LHCN-M2 (cell line): ENCODE measurements around the gene DHRS12. TPM values are rescaled to one million over a fixed set of nuclear protein-coding genes. Genes with fewer than 3 reads are reported as not detected.

Source experiments
- DNase-seq: peaks from one replicate; pipeline ENCODE4 v3.0.0-alpha.2; 2012; ENCODE audit warnings: low read depth
- total RNA-seq: library from RNA; depleted of rRNA; stranded (reverse); fragments of >200 nt; gene quantifications from 2 replicates; pipeline ENCODE4 v1.2.3, GENCODE V29; 2014

Gene DHRS12
- total RNA-seq, 1 experiment from 2014 or later = 3.2 TPM

GRCh38 chr13:51783428-51784094 is 20.4 kb downstream of the DHRS12 start:
- DNase-seq = no peak

- DNase-seq = no peak
These were observed 21.8 kb downstream of the DHRS12 start for GRCh38 chr13:51782026-51782710.

- DNase-seq = no peak
These were observed 22.5 kb downstream of the DHRS12 start for GRCh38 chr13:51781246-51782022.

GRCh38 chr13:51780099-51780498 is 23.9 kb downstream of the DHRS12 start:
- no peak for DNase-seq

GRCh38 chr13:51778392-51778791 is 25.6 kb downstream of the DHRS12 start:
- no peak for DNase-seq

GRCh38 chr13:51777921-51778320 is 26.0 kb downstream of the DHRS12 start:
- DNase-seq = no peak

- no peak for DNase-seq
These were observed 27.8 kb downstream of the DHRS12 start for GRCh38 chr13:51776179-51776578.

- DNase-seq = no peak
These were observed 30.4 kb downstream of the DHRS12 start for GRCh38 chr13:51773515-51773914.

- DNase-seq = no peak
These were observed 31.2 kb downstream of the DHRS12 start for GRCh38 chr13:51772781-51773180.

- no peak for DNase-seq
These were observed 31.9 kb downstream of the DHRS12 start for GRCh38 chr13:51772105-51772455.

- no peak for DNase-seq
These were observed 32.4 kb downstream of the DHRS12 start for GRCh38 chr13:51771418-51772104.

- no peak for DNase-seq
These were observed 33.1 kb downstream of the DHRS12 start for GRCh38 chr13:51770681-51771417.

- no peak for DNase-seq
These were observed 33.8 kb downstream of the DHRS12 start for GRCh38 chr13:51770160-51770559.

GRCh38 chr13:51769455-51770127 is 34.4 kb downstream of the DHRS12 start:
- peak; percentile 43 for DNase-seq

GRCh38 chr13:51768976-51769375 is 35.0 kb downstream of the DHRS12 start:
- DNase-seq = no peak

GRCh38 chr13:51768378-51768921 is 35.5 kb downstream of the DHRS12 start:
- no peak for DNase-seq

- no peak for DNase-seq
These were observed 36.9 kb downstream of the DHRS12 start for GRCh38 chr13:51767100-51767499.

- no peak for DNase-seq
These were observed 38.8 kb downstream of the DHRS12 start for GRCh38 chr13:51765142-51765515.

- DNase-seq = peak; percentile 93
These were observed 39.5 kb downstream of the DHRS12 start for GRCh38 chr13:51764184-51765141.
